PC-3 (cell line): ENCODE results near the gene BBS12. TPM values are rescaled to one million over a fixed set of nuclear protein-coding genes. Genes with fewer than 3 reads are reported as not detected.

ENCODE experiments used
- ATAC-seq: fragments of 200-7000 bp; cut with Tn5 transposase; 2 replicates; pipeline ENCODE4 v1.9.1; 2020; ENCODE audit warnings: mild to moderate bottlenecking, moderate library complexity
- BruUV-seq: library from RNA; stranded (reverse); fragments of 400-500 nt; replicated peaks from 2 replicates; lab custom pipeline; 2021; lab: Mats Ljungman, UMichigan
- CTCF ChIA-PET: fragments of 300-600 bp; sonication (Branson Sonifier 250); formaldehyde crosslinking; loops from one replicate; lab custom pipeline; 2022; ENCODE audit warnings: antibody characterized with exemption; lab: Charles Lee
- POLR2A ChIA-PET: fragments of 300-600 bp; sonication (Branson Sonifier 250); formaldehyde crosslinking; loops from one replicate; lab custom pipeline; 2022; ENCODE audit warnings: antibody characterized with exemption; ENCODE audit not compliant: unreplicated experiment; lab: Charles Lee
- DNase-seq: peaks from one replicate; pipeline ENCODE4 v3.0.0-alpha.2; 2015
- H2AFZ ChIP-seq: fragments of 300-600 bp; sonication (generic); 2 replicates; pipeline ENCODE4 v1.6.0; 2016; ENCODE audit warnings: antibody characterized with exemption, low read length
- H3F3A ChIP-seq: fragments of 300-600 bp; sonication (generic); one replicate; pipeline ENCODE4 v1.6.0; 2017; ENCODE audit warnings: antibody characterized with exemption, low read length, control low read depth, mild to moderate bottlenecking; ENCODE audit not compliant: unreplicated experiment
- H3K27ac ChIP-seq: fragments of 300-600 bp; sonication (generic); 2 replicates; pipeline ENCODE4 v1.5.1; 2016; ENCODE audit warnings: mild to moderate bottlenecking, low read length
- H3K27me3 ChIP-seq: fragments of 300-600 bp; sonication (generic); 2 replicates; pipeline ENCODE4 v1.6.1; 2016; ENCODE audit warnings: low read length, mixed read lengths
- H3K36me3 ChIP-seq: fragments of 300-600 bp; sonication (generic); 2 replicates; pipeline ENCODE4 v1.6.1; 2016; ENCODE audit warnings: low read depth, mixed run types, low read length, mixed read lengths
- H3K4me1 ChIP-seq: fragments of 300-600 bp; sonication (generic); 2 replicates; pipeline ENCODE4 v1.5.1; 2016; ENCODE audit warnings: low read length; ENCODE audit not compliant: insufficient read depth
- H3K4me2 ChIP-seq: fragments of 300-600 bp; sonication (generic); 2 replicates; pipeline ENCODE4 v1.6.0; 2016; ENCODE audit warnings: low read length
- H3K4me3 ChIP-seq: fragments of 300-600 bp; sonication (generic); 2 replicates; pipeline ENCODE4 v1.5.1; 2016; ENCODE audit warnings: mild to moderate bottlenecking, low read length, mixed read lengths
- H3K79me2 ChIP-seq: fragments of 300-600 bp; sonication (generic); 2 replicates; pipeline ENCODE4 v1.6.1; 2017; ENCODE audit warnings: low read length, mixed read lengths
- H3K9ac ChIP-seq: fragments of 300-600 bp; sonication (generic); 2 replicates; pipeline ENCODE4 v1.6.0; 2016; ENCODE audit warnings: mild to moderate bottlenecking, low read length
- H3K9me2 ChIP-seq: fragments of 300-600 bp; sonication (generic); replicated peaks from 2 replicates; pipeline ENCODE4 v1.6.1; 2016; ENCODE audit warnings: mixed run types, low read length, mixed read lengths
- H3K9me3 ChIP-seq: fragments of 300-600 bp; sonication (generic); 2 replicates; pipeline ENCODE4 v1.6.1; 2016; ENCODE audit warnings: low read length, mixed read lengths
- H4K20me1 ChIP-seq: fragments of 300-600 bp; sonication (generic); 2 replicates; pipeline ENCODE4 v1.6.1; 2016; ENCODE audit warnings: low read length, mixed read lengths
- EZH2 ChIP-seq: fragments of 300-600 bp; sonication (generic); IDR thresholded peaks from one replicate; pipeline ENCODE4 v1.6.1; 2017; ENCODE audit warnings: antibody characterized with exemption, mild to moderate bottlenecking, low read length; ENCODE audit not compliant: unreplicated experiment
- EZH2phosphoT487 ChIP-seq: fragments of 300-600 bp; sonication (generic); IDR thresholded peaks from 2 replicates; pipeline ENCODE4 v1.6.1; 2018; ENCODE audit warnings: mild to moderate bottlenecking, antibody characterized with exemption, low read length, borderline replicate concordance
- intact Hi-C: fragments of 100-400 bp; cut with micrococcal nuclease; formaldehyde crosslinking; loops from 2 replicates; pipeline ENCODE4 v1.9.0; 2023
- total RNA-seq: library from RNA; depleted of rRNA; stranded (reverse); fragments of >200 nt; gene quantifications from 2 replicates; pipeline ENCODE4 v1.2.3, GENCODE V29; 2014
- TF ChIP-seq, protein P1 (sequence below): fragments of 300-600 bp; sonication (generic); conservative IDR thresholded peaks from 2 replicates; pipeline ENCODE4 v1.5.1; 2017; ENCODE audit warnings: antibody characterized with exemption, low read depth, mild to moderate bottlenecking, low read length

The BBS12 gene
- total RNA-seq, 1 experiment from 2014 or later: 1.7 TPM

DNA sequence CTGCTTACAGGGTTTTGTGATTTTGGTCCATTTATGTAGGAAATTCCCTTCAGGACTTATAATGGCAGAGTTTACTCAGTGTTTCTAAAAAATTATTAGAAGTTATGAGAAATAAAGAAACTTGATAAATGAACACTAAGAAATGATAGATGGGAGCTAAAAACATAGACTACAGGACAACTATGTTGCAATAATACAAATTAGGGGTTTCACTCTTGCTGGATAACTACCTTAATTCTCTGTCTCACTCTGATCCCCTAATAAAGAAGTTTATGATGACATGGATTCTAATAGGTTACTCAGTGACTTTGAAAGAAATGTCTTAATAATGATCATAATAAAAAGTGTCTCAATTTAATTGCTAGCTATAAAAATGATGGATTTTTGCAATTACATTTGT lies 23.3 kb upstream of the BBS12 start:
- no peaks in the 10 kb centered on the region for H4K20me1 ChIP-seq
- no peaks in the 10 kb centered on the region for H3K27me3 ChIP-seq
- no TSS peak for BruUV-seq
- intact Hi-C loops: no loop called here
- H3K9ac ChIP-seq: no peak overlapping the region
- H2AFZ ChIP-seq: no peak overlapping the region
- H3K27ac ChIP-seq: no peak overlapping the region
- H3K4me1 ChIP-seq: peaks cover 13% of the 10 kb centered on the region
- no peak for ATAC-seq
- no peaks in the 10 kb centered on the region for H3K9me3 ChIP-seq
- ChIA-PET CTCF (no interaction called here), POLR2A (no interaction called here)
- TF ChIP-seq EZH2: no peak
- no peak overlapping the region for H3K4me2 ChIP-seq
- no peaks in the 10 kb centered on the region for H3K9me2 ChIP-seq
- no peaks in the 10 kb centered on the region for H3K79me2 ChIP-seq
- no peaks in the 10 kb centered on the region for H3F3A ChIP-seq
- no peak for DNase-seq
- no peak overlapping the region for H3K4me3 ChIP-seq
- H3K36me3 ChIP-seq: no peaks in the 10 kb centered on the region

DNA sequence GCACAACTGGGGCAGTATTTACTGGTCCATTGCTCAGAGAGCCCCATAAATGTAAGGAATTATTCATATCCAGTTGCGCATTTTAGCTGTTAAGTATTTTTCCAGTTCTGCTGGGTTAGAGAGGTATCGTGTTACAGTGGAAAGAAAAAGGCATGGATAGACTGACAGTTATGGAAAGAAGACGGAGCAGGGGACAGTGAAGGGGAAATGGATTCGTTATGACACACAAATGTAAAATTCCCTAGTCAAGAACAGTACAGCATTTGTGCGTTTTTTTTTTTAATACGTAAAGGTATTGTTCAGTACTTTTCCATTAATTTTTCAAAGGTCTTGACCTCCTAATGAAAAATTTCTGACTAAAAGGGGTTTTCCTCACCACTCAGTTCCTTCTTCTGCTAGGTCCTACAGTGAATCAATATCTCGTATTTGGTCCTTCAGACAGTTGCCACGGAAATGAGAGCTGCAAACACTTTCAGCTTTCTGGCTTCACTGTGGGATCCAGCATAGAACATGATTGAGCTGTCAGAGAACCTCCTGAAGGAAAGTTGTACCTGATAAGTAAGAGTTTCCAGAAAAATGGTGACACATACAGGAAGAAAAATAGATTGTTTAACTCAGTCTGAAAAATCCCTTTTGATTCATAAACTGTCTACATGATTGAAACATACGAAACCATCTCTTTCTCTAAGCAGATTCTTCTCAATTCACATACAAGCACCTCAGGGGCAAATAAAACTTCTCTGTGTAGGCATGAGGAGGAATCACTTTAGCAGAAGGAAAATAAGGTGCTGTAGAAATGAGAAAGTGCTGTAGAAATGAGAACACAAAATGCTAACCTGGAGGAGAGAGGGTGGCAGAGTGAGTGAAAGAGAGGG lies 21.8 kb upstream of the BBS12 start:
- peak overlapping the region; percentile 47 for H3K27ac ChIP-seq
- BruUV-seq: no TSS peak
- H3K9me3 ChIP-seq: no peaks in the 10 kb centered on the region
- H3K4me2 ChIP-seq: peak overlapping the region; percentile 17
- H3K36me3 ChIP-seq: no peaks in the 10 kb centered on the region
- no peaks in the 10 kb centered on the region for H3K79me2 ChIP-seq
- peak overlapping the region; percentile 16; the same call in 1 of the 2 replicates for H3K9ac ChIP-seq
- intact Hi-C loops: loop anchor here (2.0 kb wide), 1 partner anchor 44 kb away; no protein-coding TSS in a partner anchor
- no peaks in the 10 kb centered on the region for H3K9me2 ChIP-seq
- no peaks in the 10 kb centered on the region for H3F3A ChIP-seq
- H3K4me1 ChIP-seq: peaks cover 13% of the 10 kb centered on the region
- H3K27me3 ChIP-seq: no peaks in the 10 kb centered on the region
- CTCF ChIA-PET: no interaction called here
- ATAC-seq: peak; percentile 95
- DNase-seq: peak; percentile 67
- H2AFZ ChIP-seq: peak overlapping the region; percentile 8; the same call in 1 of the 2 replicates
- TF ChIP-seq EZH2: no peak
- TF ChIP-seq EZH2phosphoT487: no peak
- TF ChIP-seq, protein P1, sequence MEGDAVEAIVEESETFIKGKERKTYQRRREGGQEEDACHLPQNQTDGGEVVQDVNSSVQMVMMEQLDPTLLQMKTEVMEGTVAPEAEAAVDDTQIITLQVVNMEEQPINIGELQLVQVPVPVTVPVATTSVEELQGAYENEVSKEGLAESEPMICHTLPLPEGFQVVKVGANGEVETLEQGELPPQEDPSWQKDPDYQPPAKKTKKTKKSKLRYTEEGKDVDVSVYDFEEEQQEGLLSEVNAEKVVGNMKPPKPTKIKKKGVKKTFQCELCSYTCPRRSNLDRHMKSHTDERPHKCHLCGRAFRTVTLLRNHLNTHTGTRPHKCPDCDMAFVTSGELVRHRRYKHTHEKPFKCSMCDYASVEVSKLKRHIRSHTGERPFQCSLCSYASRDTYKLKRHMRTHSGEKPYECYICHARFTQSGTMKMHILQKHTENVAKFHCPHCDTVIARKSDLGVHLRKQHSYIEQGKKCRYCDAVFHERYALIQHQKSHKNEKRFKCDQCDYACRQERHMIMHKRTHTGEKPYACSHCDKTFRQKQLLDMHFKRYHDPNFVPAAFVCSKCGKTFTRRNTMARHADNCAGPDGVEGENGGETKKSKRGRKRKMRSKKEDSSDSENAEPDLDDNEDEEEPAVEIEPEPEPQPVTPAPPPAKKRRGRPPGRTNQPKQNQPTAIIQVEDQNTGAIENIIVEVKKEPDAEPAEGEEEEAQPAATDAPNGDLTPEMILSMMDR: no peak
- 0 out of 2 replicates have a peak overlapping the region, but pooled peaks have one; percentile 15 for H3K4me3 ChIP-seq
- H4K20me1 ChIP-seq: no peaks in the 10 kb centered on the region
- POLR2A ChIA-PET: no interaction called here

DNA sequence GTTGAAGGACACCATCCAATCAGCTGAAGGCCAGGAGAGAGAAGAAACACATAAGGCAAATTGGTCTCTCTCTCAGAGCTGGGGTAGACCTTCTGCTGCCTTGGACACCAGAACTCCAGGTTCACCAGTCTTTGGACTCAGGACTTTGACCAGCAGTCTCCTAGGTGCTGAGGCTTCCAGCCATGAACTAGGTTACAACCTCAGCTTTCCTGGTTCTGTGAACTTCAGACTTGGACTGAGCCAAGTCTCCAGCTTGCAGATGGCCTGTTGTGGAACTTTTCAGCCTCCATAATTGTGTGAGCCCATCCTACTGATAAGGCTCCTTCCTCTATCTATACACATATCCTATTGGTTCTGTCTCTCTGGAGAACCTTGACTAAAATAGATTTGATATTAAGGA lies 20.6 kb upstream of the BBS12 start:
- H3K27ac ChIP-seq: no peak overlapping the region
- ChIA-PET POLR2A (no interaction called here), CTCF (no interaction called here)
- H2AFZ ChIP-seq: no peak overlapping the region
- H3K4me1 ChIP-seq: peaks cover 13% of the 10 kb centered on the region
- no peaks in the 10 kb centered on the region for H3K9me3 ChIP-seq
- intact Hi-C loops: loop anchor here (2.0 kb wide), 1 partner anchor 45 kb away; no protein-coding TSS in a partner anchor
- H3K4me2 ChIP-seq: no peak overlapping the region
- ATAC-seq (no peak), DNase-seq (no peak)
- TF ChIP-seq EZH2 (no peak), EZH2phosphoT487 (no peak)
- TF ChIP-seq, protein P1: no peak
- H3K4me3 ChIP-seq: no peak overlapping the region
- H3K9me2 ChIP-seq: no peaks in the 10 kb centered on the region
- H3K9ac ChIP-seq: no peak overlapping the region
- BruUV-seq: no TSS peak
- H4K20me1 ChIP-seq: no peaks in the 10 kb centered on the region
- no peaks in the 10 kb centered on the region for H3K36me3 ChIP-seq
- H3F3A ChIP-seq: no peaks in the 10 kb centered on the region
- no peaks in the 10 kb centered on the region for H3K79me2 ChIP-seq
- no peaks in the 10 kb centered on the region for H3K27me3 ChIP-seq
